Measurements from ENCODE around the gene GPR158. TPM values are rescaled to one million over a fixed set of nuclear protein-coding genes. Genes with fewer than 3 reads are reported as not detected.

Gene GPR158
- total RNA-seq, 1 experiment from 2014 or later = 2.9 TPM

DNA sequence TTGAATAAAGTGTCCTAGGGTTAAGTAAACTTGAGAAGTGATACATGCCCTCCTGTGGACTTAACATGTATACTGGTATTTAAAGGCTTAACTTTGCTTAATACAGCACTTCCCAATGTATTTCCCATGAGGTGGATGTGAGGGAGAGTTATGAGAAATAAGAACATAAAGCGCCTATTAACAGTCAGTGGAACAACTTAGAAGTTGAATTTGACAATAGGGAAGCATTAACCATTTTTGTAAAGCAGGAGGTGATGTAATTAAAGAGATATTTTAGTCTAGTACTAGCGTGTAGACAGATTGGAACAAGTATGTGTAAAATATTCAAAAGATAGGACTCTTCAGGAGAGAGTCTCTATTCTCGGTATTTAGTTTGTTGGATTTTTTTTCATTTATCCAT is 322.4 kb downstream of the GPR158 start (continued):
- TF ChIP-seq SRF (IDR thresholded peaks at IDR 0.05; ENCODE audit: low read depth) (no peak), EZH2phosphoT487 (IDR thresholded peaks at IDR 0.05; ENCODE audit: borderline replicate concordance) (no peak), YY1 (IDR thresholded peaks at IDR 0.05; ENCODE audit: extremely low read depth, insufficient replicate concordance, low read depth, low read length) (no peak), SIN3A (IDR thresholded peaks at IDR 0.05; ENCODE audit: low read depth) (no peak), RAD21 (IDR thresholded peaks at IDR 0.05; ENCODE audit: low read depth) (no peak), CBX3 (IDR thresholded peaks at IDR 0.05; ENCODE audit: low read depth) (no peak), FOSL1 (IDR thresholded peaks at IDR 0.05; ENCODE audit: low read depth) (no peak), ZBTB33 (IDR thresholded peaks at IDR 0.05; ENCODE audit: extremely low read depth, insufficient replicate concordance, low read length) (no peak)
- TF ChIP-seq, protein P1, sequence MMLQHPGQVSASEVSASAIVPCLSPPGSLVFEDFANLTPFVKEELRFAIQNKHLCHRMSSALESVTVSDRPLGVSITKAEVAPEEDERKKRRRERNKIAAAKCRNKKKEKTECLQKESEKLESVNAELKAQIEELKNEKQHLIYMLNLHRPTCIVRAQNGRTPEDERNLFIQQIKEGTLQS (IDR thresholded peaks at IDR 0.05) = no peak

DNA sequence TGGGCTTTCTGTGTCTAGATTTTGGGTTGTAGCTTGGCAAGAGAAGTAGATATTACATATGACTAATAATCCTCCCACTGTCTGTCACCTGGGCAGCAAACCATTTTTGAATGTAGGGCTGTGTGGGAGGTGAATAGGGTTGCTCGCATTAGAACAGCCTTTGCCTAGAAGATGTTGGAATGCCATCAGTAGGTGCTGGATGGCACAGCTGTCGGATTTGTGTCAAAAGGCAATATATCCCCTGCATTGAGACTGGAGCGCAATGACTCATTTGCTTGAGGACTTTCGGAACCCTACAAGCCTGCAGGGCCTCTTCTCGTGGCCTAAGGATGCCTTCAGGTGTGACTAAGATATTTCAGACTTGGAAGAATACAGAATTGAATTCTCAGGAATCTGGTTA is 323.8 kb downstream of the GPR158 start:
- RAD21 ChIA-PET (ENCODE audit: low non-redundant PET in 1 of 2, low total read pairs in 2 of 2, uncharacterized antibody in 2 of 2, unreplicated experiment in 2 of 2) = no interaction called here

More for the DNA sequence above, 323.8 kb downstream of the GPR158 start:
- no peaks in the 10 kb centered on the region for H3K36me3 ChIP-seq (ENCODE audit: control insufficient read depth in 1 of 2, insufficient read depth in 2 of 2, low read length in 2 of 2)
- H3K9me3 ChIP-seq (ENCODE audit: control insufficient read depth in 1 of 2, insufficient read depth in 1 of 2, low read depth in 1 of 2, low read length in 2 of 2) = no peaks in the 10 kb centered on the region
- ChIA-PET CTCF (no interaction called here), POLR2A (no interaction called here)
- H3K9me2 ChIP-seq (ENCODE audit: insufficient read depth) = no peaks in the 10 kb centered on the region
- no TSS peak for BruUV-seq (replicated peaks)
- no peaks in the 10 kb centered on the region for H3K79me2 ChIP-seq (ENCODE audit: insufficient read depth, low read length)
- no peak overlapping the region for H3K9ac ChIP-seq (ENCODE audit: low read length)
- DNase-seq (ENCODE audit: low read depth, low spot score) = no peak
- no peak overlapping the region for H3K4me3 ChIP-seq (replicated peaks in 1 of 2; ENCODE audit: low read depth in 1 of 2, low read length in 2 of 2)
- H3K27me3 ChIP-seq (ENCODE audit: insufficient read depth, low read length) = no peaks in the 10 kb centered on the region
- peaks cover 0 to 2% of the 10 kb centered on the region in 2 experiments; a peak in 1 of 4 replicates for H3K4me1 ChIP-seq (ENCODE audit: control insufficient read depth in 1 of 2, insufficient read depth in 2 of 2, low read length in 2 of 2)
- H4K20me1 ChIP-seq (ENCODE audit: insufficient read depth) = no peaks in the 10 kb centered on the region
- TF ChIP-seq CEBPB (IDR thresholded peaks at IDR 0.05; ENCODE audit: low read depth) = no peak
- TF ChIP-seq POLR2AphosphoS5 (IDR thresholded peaks at IDR 0.05; ENCODE audit: low read depth, low read length) = no peak
- no peak for TF ChIP-seq POLR2A (IDR thresholded peaks at IDR 0.05; ENCODE audit: borderline replicate concordance, extremely low read depth, insufficient read depth, insufficient read length)
- H3K27ac ChIP-seq (ENCODE audit: low read depth, low read length) = no peak overlapping the region
- intact Hi-C loops (cut with micrococcal nuclease) = no loop called here
- H3K4me2 ChIP-seq (ENCODE audit: low read length) = no peak overlapping the region
- ATAC-seq = no peak
- no peak overlapping the region for H2AFZ ChIP-seq (ENCODE audit: low read depth, low read length, poor library complexity, severe bottlenecking)
